Heart left ventricle (tissue), 13 donors: ENCODE measurements around the gene DLGAP4.

Source experiments
- CTCF ChIP-seq, 12 donors: fragments of 200-600 bp; sonication (generic) in 4 of 12; IDR thresholded peaks; one replicate each; pipeline versions ENCODE4 v1.5.0 to v1.8.0; 2018 to 2022; ENCODE audit warnings: antibody characterized with exemption in 12 of 12, mild to moderate bottlenecking in 5 of 12
- POLR2A ChIP-seq, 2 donors: fragments of 450-650 bp; IDR thresholded peaks; one replicate each; pipeline ENCODE4 v1.6.1; 2017; ENCODE audit warnings: antibody characterized with exemption in 2 of 2, mild to moderate bottlenecking in 2 of 2, moderate library complexity in 2 of 2
- donor health status: ischemic (EF 13 %, LVEDD 7.1; RV severe dilation, severe dysfunction).
- donor health status: DM: no; HTN: yes; CAD: no.
- donor health status: DM: no; HTN: no; CAD: no.
- donor health status: ischemic (EF 25% LVEDD 6.9; RV normal size, moderate dysfunction).
- donor health status: ischemic (EF 25% LVEDD 5.7; RV mildly dilated, moderate dysfunction).
- donor health status: ischemic (EF 35%, LVEDD 5.7; RV mildly dilated, moderate dysfunction).
- donor health status: nonischemic (EF 11% LVEDD 7.7; RV severe dilation, severe dysfunction).
- donor health status: DM: yes; HTN: yes; CAD: no.
- donor health status: PGD.
- donor health status: ischemic (EF 29% LVEDD 5.4; RV normal size, mild dysfunction).
- donor health status: nonischemic (EF 23%, LVEDD 6.1; RV moderate dilation, normal function).

- no peak for TF ChIP-seq CTCF (IDR thresholded peaks at IDR 0.05)
- no peak for TF ChIP-seq POLR2A (IDR thresholded peaks at IDR 0.05)
These were observed 236.5 kb downstream of the DLGAP4 start for GRCh38 chr20:36542516-36543183.
